GM19395 (cell line): Measurements from ENCODE around the gene BNIP3.
"Not testable (repeated sequence)": the region's sequence is repeated elsewhere in the genome, so short reads cannot be mapped to it uniquely, and the experiment has no call there.

Experiments
- ATAC-seq: cut with Tn5 transposase; IDR thresholded peaks from one replicate; pipeline ENCODE4 v1.9.1; 2021; ENCODE audit warnings: mild to moderate bottlenecking, moderate library complexity; ENCODE audit not compliant: unreplicated experiment

BNIP3 gene

DNA sequence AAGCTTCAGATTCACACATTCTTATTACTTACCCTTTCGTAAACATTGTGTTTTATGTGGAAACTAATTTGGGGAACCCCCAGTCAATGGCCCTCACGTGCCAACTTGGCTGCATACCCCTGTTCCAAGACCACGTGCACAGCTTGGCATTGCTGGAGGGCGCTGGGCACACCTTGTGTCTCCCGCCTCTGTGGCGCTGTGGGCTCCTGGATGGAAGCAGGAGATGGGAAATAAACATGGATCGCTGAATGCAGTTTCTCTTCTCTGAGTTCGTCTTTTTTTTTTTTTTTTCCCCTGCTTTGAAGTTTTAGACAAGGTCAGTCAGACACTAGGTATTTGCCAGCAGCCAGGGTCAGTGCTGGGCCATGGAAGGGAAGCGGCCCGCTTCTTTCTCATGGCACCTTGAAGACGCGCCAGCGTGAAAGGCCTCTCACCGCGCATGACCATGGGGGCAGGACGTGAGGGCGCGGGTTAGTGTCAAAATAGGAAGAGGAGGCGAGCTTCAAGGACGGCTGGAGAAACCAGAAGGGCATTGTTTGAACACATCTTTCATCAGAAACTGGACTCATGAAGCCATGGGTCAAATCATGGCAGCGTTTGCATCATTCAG, 27.3 kb downstream of the BNIP3 start:
- ATAC-seq: no peak

GRCh38 chr10:131949908-131950307, 31.8 kb downstream of the BNIP3 start:
- not testable (repeated sequence) for ATAC-seq

DNA sequence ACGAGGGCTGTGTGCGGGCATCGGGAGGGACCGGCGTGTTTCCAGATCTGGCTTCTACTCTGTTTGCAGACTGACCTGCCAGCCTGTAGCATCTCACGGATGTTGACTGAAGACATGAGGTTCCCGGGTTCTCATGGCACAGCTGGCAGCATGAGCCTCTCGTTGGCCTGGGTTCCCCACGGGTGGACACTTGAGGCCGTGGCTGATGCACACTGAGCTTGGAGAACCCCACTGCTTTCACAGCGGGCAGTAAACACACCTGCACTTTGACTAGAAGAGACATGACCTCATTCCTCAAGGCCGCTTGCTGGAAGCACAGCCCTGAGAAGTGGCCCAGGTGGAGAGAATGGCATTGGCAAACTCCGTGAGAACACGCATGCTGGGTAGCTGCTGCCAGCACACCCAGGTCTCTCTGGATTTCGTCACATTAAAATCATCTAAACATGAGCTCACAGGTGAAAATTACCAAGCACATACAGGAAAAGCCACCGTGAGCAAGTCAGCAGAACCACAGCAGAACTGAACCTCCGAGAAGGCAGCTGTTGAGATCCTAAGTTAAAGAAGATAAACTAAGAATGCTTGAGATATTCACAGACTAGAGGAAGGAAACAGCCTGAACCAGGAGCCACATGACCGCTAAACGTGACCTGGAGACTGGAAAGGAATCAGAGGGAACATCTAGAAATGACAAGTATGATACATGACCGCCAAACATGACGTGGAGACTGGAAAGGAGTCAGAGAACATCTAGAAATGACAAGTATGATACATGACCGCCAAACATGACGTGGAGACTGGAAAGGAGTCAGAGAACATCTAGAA, 32.5 kb downstream of the BNIP3 start:
- no peak for ATAC-seq

- no peak for ATAC-seq
These were observed 33.2 kb downstream of the BNIP3 start for GRCh38 chr10:131948501-131948900.

DNA sequence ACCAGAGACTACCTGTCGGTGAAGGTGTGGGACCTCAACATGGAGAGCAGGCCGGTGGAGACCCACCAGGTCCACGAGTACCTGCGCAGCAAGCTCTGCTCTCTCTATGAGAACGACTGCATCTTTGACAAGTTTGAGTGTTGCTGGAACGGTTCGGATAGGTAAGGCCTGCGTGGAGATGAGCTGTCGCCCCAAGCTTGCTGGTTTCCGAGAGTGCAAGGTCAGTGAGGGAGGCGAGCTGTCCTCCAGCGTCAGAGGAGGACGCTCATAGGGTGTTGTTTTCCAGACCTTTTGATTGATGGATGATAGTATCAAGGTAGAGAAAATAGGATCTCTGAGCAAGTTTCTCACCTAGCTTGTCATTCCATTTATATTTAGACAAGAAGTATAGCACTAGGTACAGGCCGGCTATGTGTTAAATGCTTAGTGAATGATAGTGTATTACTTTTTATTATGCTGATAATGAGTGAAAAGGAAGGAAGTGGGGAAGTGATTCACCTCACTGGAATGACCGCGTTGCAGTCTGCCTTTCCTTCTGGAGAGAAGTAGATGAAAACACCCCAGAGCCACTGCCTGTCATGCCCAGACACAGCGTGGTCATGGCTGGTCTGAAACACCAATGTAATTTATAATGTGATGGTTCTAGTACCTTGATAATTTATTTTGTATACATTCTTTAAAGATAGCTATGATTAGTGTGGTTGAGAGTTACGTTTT, 33.9 kb downstream of the BNIP3 start:
- ATAC-seq: no peak

DNA sequence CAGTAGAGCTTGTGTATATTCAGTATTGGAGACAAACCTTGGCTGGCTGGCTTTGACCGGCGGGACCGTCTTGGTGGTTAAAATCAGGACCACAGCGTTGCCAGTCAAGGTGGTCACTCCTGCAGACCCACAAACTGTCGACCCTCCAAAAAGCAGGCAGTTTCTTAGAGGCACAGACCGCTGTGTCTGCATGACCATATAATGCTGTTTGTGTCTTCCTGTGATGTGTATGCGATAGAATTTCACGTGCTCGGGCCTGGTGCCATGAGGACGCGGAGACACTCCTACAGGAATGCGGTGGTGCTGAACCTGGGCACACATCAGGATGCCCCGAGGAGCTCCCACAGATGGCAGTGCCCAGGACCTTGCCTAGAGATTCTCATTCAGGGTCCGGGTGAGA, 34.8 kb downstream of the BNIP3 start:
- ATAC-seq: no peak

GRCh38 chr10:131946321-131946751, 35.4 kb downstream of the BNIP3 start:
- ATAC-seq: no peak

DNA sequence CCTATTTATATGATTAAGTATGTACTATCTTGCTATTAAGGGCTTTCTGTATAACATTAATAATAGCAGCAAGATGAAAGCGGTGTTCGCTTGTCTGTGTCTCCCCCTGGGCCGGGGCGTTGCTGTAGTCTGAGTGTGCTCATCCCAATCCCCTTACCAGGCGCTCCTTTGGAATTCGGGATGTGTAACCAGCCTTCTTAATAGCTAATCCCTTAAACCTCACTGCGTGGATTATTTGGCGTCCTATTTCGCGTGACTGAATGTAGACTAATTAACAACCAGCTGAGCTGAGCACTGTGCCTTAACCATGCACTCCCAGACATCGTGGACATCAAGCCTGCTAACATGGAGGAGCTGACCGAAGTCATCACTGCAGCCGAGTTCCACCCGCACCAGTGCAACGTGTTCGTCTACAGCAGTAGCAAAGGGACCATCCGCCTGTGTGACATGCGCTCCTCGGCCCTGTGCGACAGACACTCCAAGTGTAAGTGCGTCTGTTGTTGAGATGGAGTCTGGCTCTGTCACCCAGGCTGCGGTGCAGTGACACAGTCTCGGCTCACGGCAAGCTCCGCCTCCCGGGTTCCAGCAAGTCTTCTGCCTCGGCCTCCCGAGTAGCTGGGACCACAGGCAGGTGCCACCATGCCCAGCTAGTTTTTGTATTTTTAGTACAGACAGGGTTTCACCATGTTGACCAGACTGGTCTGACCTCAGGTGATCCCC, 36.6 kb downstream of the BNIP3 start:
- ATAC-seq: no peak

DNA sequence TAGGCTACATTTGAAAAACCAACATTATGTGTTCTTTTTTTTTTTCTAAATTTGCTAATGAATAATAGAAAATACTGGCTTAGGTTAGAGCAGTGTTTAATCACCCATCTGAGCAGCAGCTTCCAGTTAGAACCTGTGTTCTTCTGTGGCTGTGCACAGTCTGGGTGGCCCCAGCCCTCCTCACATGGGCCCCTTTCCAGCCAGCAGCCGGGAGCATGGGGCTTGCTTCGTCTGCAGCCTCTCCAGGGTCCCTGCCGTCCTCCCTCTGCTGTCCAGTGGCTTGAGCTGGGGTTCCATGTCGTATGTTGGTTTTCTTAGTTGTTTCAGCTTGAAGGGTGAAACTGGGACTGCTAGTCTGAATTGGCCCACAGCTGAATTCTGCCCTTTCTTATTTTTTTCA, 37.3 kb downstream of the BNIP3 start:
- no peak for ATAC-seq

- no peak for ATAC-seq
These were observed 38.5 kb downstream of the BNIP3 start for GRCh38 chr10:131943021-131943814.

- ATAC-seq: no peak
These were observed 39.3 kb downstream of the BNIP3 start for GRCh38 chr10:131942455-131942854.

DNA sequence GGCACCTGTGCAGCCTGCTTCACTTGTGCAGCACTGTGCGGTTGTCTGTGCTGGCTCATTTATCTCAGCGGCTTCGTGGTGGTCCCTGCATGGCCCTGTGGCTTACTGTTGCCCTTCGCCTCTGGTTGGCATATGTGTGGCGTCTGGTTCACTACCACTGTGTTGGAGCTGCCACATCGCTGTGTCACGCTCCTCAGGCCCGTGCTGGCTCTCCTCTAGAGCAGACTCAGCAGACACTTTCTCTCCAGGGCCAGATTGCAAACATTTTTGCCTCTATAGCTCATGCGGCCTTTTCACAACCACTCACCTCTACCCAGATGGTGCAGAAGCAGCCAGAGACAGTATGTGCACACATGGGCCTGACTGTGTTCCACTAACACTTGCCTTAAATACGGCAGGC, 43.0 kb downstream of the BNIP3 start:
- no peak for ATAC-seq

- ATAC-seq: no peak
These were observed 43.9 kb downstream of the BNIP3 start for GRCh38 chr10:131937836-131938235.

GRCh38 chr10:131936736-131937135, 45.0 kb downstream of the BNIP3 start:
- ATAC-seq: no peak

DNA sequence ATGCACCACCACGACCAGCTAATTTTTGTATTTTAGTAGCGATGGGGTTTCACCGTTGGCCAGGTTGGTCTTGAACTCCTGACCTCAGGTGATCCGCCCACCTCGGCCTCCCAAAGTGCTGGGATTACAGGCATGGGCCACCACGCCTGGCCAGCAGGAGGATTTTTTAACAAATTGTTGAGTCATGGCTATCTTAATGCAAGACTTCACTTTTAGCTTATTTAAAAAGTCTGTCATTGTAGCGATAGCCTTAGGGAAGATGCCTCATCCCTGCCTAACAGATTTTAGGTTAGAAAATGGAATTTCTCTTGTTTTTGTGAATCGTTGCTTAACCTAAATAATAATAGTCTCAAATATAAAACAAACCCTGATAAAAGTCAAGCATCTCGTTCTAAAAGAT, 45.4 kb downstream of the BNIP3 start:
- no peak for ATAC-seq

- no peak for ATAC-seq
These were observed 46.5 kb downstream of the BNIP3 start for GRCh38 chr10:131935260-131935659.

GRCh38 chr10:131934769-131935168, 47.0 kb downstream of the BNIP3 start:
- ATAC-seq: no peak

DNA sequence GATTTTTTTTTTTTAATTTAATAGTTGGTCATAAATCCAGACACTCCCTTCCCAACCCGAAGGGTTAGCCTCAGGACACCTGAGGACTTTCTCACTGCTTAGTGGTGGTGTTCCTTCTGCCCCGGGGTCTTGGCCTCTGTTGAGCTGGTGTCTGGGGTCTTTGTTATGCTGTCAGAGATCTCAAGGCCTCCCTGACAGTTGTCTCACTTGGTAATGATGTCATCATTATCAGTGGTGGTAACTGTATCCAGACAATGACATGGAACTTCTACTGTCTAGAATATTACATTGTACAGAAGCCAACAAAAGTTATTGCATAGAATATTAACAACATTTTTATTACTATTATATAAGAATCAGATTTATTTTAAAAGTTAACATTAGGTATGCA, 48.0 kb downstream of the BNIP3 start:
- no peak for ATAC-seq

GRCh38 chr10:131933016-131933695, 48.6 kb downstream of the BNIP3 start:
- ATAC-seq: no peak

DNA sequence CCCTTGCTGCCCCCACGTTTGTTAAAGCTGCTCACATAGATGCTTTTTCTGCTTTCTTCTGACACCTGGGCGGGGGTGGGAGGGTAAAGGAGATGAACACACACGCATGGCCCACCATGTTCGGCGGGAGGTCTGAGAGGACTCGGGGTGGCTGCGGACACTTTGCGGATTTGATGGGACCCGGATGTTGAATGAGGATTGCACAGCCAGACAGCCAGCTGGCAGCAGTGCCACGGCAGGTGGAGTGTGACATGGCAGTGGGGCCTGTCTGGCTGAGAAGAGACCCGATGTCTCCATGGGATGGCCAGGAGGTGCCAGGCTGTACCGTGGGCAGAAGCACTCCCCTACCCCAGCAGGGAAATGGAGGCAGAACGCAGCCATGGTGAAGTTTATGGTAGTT, 49.7 kb downstream of the BNIP3 start:
- ATAC-seq: no peak
